HG02938 (cell line): ENCODE results near the gene IL36G.

Experiments
- ATAC-seq: cut with Tn5 transposase; IDR thresholded peaks from one replicate; pipeline ENCODE4 v1.9.1; 2021; ENCODE audit warnings: mild to moderate bottlenecking, moderate library complexity; ENCODE audit not compliant: unreplicated experiment

The IL36G gene

DNA sequence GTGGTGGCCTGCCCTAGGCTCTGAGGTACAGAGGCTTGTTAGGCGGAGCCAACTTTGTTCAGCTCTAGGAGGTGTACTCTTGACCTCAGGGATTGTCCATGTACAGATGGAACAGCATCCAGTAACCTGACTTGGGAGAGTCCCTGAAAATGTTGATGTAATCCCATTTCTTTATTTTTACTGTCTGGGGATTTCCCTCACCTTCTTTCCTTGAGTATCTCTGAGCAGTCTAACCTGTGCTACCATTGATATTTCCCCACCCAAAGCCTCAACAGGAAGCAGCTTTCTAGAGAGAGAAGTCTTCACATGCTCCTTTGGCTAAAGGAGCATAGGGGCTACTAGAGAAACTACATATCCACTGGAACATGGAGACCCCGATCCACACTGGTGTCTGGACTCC lies 37.8 kb downstream of the IL36G start:
- no peak for ATAC-seq

DNA sequence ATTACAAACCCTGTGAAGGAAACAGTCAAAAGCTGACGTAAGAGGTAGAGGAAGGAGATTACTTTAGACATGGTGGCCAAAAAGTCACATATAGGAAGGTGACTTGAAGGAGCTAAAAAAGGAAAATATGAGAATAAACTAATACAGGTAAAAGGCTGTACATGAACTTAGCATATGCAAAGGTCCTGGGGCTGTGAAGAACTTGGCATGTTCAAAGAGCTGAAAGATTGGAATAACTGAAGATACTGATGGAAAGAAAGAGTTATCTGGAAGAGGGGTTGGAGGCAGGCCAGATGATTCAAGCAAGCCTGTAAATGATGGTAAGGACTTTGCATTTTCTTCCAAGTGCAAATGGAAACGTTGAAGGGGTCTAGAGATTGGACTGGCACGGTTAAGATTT lies 40.7 kb downstream of the IL36G start:
- no peak for ATAC-seq

DNA sequence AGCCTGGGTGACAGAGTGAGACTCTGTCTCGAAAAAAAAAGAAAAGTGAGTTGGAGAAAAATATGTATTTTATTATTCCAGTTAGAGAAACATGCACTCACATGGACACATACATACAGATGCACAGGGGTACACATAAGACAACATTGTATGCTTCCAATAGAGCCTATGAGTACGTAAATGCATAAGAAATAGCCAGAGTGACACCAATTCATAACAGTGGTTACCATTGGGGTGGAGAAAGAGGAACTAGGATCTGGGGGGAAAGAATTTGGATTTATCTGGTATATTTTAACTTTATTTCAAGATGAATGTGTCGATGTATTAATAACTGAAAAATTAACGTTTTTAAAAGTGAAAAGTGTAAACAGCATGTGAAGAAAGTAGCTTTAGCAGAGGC lies 43.5 kb downstream of the IL36G start:
- ATAC-seq: no peak

DNA sequence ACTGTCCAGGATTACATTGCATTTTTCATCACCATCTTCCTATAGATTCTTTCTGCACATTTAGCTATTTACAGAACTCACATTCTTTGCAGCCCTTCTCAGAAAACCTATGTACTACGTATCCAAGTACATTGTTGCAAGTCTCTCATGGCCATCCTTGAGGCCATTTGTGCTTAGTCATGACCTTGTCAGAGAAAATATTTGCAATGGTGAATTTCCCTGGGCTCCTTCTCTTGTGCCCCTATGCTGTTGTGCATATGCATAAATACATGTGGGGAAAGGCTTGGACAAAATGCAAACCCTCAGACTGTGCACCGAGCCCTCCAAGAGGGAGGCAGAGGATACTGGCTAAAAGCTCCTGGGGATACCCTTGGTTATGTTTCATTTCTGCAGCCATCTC lies 47.0 kb downstream of the IL36G start:
- no peak for ATAC-seq

DNA sequence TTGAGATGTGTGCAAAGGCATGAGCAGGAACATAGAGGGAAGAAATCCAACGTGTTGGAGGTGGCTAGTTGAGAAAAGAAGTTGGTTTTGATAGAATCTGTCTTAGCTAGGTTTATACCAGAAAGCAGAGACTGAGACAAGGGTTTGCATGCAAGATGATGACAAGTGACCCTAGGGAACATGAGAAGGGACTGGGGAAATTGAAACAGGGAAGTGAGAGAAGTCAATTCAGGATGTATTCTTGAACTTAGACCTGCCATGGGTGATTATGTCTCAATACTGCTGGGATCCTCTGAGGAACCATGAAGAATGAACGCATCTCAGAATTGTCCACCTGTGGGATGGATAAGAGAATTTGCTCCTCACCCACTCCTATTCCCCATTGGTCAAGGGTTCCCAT lies 47.9 kb downstream of the IL36G start:
- ATAC-seq: no peak

DNA sequence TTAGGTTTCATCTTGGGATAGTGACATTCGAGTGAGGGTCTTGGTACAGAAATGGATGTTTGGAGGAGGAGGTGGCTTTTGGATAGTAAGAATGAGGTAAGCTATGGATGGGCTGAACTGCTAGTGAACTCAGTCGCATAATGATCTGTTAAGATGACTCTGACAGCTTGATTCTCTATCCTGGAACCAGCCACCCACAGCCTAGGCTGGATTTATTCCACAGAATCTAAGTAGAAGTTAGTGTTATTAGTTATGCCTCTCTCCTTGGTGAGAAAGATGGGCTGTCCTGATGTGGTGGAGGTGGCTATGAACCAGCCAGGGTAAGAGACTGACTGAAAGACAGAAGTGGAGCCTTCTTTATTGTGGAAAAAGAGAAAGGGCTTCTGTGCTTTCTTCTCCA lies 49.9 kb downstream of the IL36G start:
- no peak for ATAC-seq

DNA sequence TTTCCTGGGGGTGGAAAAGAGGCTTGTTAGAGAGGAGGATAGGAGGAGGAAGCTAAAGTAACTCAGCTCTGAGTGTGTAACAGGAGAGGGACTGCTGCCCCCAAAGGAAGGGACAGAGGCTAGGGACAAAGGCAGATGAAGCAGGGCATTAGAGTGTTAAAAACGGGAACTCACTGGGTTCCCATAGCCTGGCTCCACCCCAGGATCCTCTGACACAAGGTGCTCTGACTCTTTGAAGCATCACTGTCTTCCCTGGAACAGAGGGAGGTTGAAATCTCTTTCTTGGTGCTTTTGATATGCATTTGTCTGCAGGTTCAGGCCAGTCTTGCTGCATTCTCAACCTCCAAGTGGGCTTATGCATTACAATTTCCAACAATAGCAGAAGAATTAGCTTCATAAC lies 50.3 kb downstream of the IL36G start:
- ATAC-seq: no peak

DNA sequence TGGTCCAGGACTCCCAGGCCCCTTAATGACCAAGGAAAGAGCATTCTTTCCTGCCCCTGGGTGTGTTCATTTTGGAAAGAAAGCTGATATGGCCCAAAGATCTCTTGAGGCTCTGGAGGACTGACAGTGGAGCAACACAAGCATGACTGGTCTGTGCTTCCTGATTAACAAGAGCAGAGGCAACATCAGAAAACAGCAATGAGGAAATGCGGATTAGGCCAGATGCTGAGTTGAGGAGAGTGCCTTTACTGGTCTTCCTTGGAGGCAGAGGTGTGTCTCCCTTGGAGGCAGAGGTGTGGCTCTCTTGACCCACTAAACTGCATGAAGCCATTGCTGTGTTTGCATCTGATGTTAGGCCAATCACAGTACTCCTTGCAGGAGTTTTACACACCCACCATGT lies 54.9 kb downstream of the IL36G start:
- no peak for ATAC-seq

DNA sequence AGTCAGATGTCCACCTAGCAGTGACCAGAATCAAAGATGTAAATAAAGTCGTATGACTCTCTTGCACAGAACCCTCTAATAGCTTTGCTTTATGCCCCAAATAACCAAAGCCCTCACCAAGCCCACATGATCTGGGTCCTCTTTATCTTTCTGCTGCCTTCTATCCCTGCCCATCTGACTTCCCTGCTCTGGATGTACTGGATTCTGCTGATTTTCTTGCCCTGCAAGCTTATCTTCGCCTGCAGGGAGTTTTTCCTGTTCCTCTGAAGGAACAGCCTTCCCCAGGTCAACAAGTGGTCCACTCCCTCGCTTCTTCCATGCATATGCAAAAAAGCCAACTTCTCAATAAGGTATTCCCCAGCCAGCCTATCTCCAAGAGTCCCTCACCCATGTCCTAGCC lies 56.2 kb downstream of the IL36G start:
- no peak for ATAC-seq
